ENCODE results near the gene ZNF638. TPM values are rescaled to one million over a fixed set of nuclear protein-coding genes. Genes with fewer than 3 reads are reported as not detected.

The ZNF638 gene
- total and polyA plus RNA-seq, 9 of the 15 experiments (the other 6 are each of a cell fraction or from before 2014, with no cell fraction given), result 53.3 to 165 (median 98.8) TPM

- in situ Hi-C loops (cut with MboI), result no loop called here
These were observed 117.8 kb downstream of the ZNF638 start for GRCh38 chr2:71449343-71449742.

GRCh38 chr2:71451705-71452104, 120.1 kb downstream of the ZNF638 start:
- H3K36me3 ChIP-seq (ENCODE audit: control insufficient read depth, insufficient read depth, low read length), result no peaks in the 10 kb centered on the region
- in situ Hi-C loops (cut with MboI) (no loop called here), intact Hi-C loops (cut with micrococcal nuclease) (loop anchor here (5.0 kb wide), 1 partner anchor 384 kb away; the partner anchor contains the start of gene NAGK)
- CTCF ChIA-PET (ENCODE audit: low intra/inter-chr PET ratio), result no interaction called here
- H3K4me3 ChIP-seq, result no peak overlapping the region
- no peak overlapping the region for H2AFZ ChIP-seq (ENCODE audit: low read depth, low read length)
- no peak overlapping the region for H3K4me2 ChIP-seq (ENCODE audit: insufficient read depth, low read length)
- no TSS peak for BruUV-seq (replicated peaks)
- H3K27ac ChIP-seq (ENCODE audit: extremely low read depth, low read depth, low read length), result no peak overlapping the region
- no peaks in the 10 kb centered on the region for H3K9me1 ChIP-seq (ENCODE audit: control insufficient read depth, insufficient read depth, low read length)
- H3K9ac ChIP-seq (ENCODE audit: insufficient read depth in 1 of 2, low read depth in 2 of 2, low read length in 2 of 2), result no peak overlapping the region
- no peaks in the 10 kb centered on the region for H3K9me3 ChIP-seq (replicated peaks; ENCODE audit: control insufficient read depth, insufficient read depth, low read depth, low read length)
- H3K27me3 ChIP-seq (ENCODE audit: control insufficient read depth in 2 of 2, insufficient read depth in 2 of 2, low read length in 2 of 2), result no peaks in the 10 kb centered on the region
- POLR2A ChIA-PET, result interaction anchor here (0.8 to 0.9 kb wide), 2 partner anchors 8 to 12 kb away, joined by 3 read pairs; no protein-coding TSS in a partner anchor
- no peaks in the 10 kb centered on the region for H3K79me2 ChIP-seq (ENCODE audit: control insufficient read depth, insufficient read depth, low read length)
- H3K4me1 ChIP-seq (replicated peaks in 1 of 2; ENCODE audit: control insufficient read depth in 2 of 2, insufficient read depth in 2 of 2, low read length in 2 of 2), result peaks cover 17 to 25% of the 10 kb centered on the region in 2 experiments
- no peaks in the 10 kb centered on the region for H4K20me1 ChIP-seq (replicated peaks; ENCODE audit: control insufficient read depth, insufficient read depth, low read length)
- no peak for ATAC-seq
- no peak for FAIRE-seq
- DNase-seq (ENCODE audit: extremely low read depth in 1 of 4, low spot score in 3 of 4), result no peak
- WGBS (ENCODE audit: insufficient coverage, low coverage, missing lambda C conversion rate), result 72% methylated on average over 4 of the region's 4 CpGs
- TF ChIP-seq NR1H2 (CRISPR knock-in tag; IDR thresholded peaks at IDR 0.05), result no peak
- no peak for TF ChIP-seq IRF9 (tag; IDR thresholded peaks at IDR 0.05)
- TF ChIP-seq ZNF3 (CRISPR knock-in tag; IDR thresholded peaks at IDR 0.05), result no peak
- no peak for TF ChIP-seq NFRKB (IDR thresholded peaks at IDR 0.05; ENCODE audit: low read depth)

More at GRCh38 chr2:71449343-71449742, 117.8 kb downstream of the ZNF638 start:
- no peak for ATAC-seq
- POLR2A ChIA-PET, result interaction anchor here (0.6 to 0.9 kb wide), 4 partner anchors 13 to 87 kb away, joined by 3 to 4 read pairs (median 4); no protein-coding TSS in a partner anchor
- Histone ChIP-seq H4K20me1 (replicated peaks; ENCODE audit: control insufficient read depth, insufficient read depth, low read length) (no peaks in the 10 kb centered on the region), H3K9ac (ENCODE audit: insufficient read depth in 1 of 2, low read depth in 2 of 2, low read length in 2 of 2) (no peak overlapping the region), H3K9me3 (replicated peaks; ENCODE audit: control insufficient read depth, insufficient read depth, low read depth, low read length) (no peaks in the 10 kb centered on the region), H3K79me2 (ENCODE audit: control insufficient read depth, insufficient read depth, low read length) (no peaks in the 10 kb centered on the region), H3K36me3 (ENCODE audit: control insufficient read depth, insufficient read depth, low read length) (no peaks in the 10 kb centered on the region), H3K27ac (ENCODE audit: extremely low read depth, low read depth, low read length) (no peak overlapping the region), H3K4me3 (no peak overlapping the region), H3K4me1 (replicated peaks in 1 of 2; ENCODE audit: control insufficient read depth in 2 of 2, insufficient read depth in 2 of 2, low read length in 2 of 2) (peaks cover 12 to 18% of the 10 kb centered on the region in 2 experiments), H2AFZ (ENCODE audit: low read depth, low read length) (0 out of 2 replicates have a peak overlapping the region, but pooled peaks have one; percentile 25), H3K9me1 (ENCODE audit: control insufficient read depth, insufficient read depth, low read length) (no peaks in the 10 kb centered on the region), H3K27me3 (ENCODE audit: control insufficient read depth in 2 of 2, insufficient read depth in 2 of 2, low read length in 2 of 2) (no peaks in the 10 kb centered on the region), H3K4me2 (ENCODE audit: insufficient read depth, low read length) (no peak overlapping the region)
- intact Hi-C loops (cut with micrococcal nuclease), result no loop called here
- FAIRE-seq, result no peak
- TF ChIP-seq, protein P1, sequence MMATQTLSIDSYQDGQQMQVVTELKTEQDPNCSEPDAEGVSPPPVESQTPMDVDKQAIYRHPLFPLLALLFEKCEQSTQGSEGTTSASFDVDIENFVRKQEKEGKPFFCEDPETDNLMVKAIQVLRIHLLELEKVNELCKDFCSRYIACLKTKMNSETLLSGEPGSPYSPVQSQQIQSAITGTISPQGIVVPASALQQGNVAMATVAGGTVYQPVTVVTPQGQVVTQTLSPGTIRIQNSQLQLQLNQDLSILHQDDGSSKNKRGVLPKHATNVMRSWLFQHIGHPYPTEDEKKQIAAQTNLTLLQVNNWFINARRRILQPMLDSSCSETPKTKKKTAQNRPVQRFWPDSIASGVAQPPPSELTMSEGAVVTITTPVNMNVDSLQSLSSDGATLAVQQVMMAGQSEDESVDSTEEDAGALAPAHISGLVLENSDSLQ (IDR thresholded peaks at IDR 0.05), result no peak
- 34% methylated on average over 3 of the region's 3 CpGs for WGBS (ENCODE audit: insufficient coverage, low coverage, missing lambda C conversion rate)
- CTCF ChIA-PET (ENCODE audit: low intra/inter-chr PET ratio), result no interaction called here
- DNase-seq (ENCODE audit: extremely low read depth in 1 of 4, low spot score in 3 of 4), result no peak
- BruUV-seq (replicated peaks), result no TSS peak

Measured in K562 (cell line).